ENCODE results near the gene S1PR5. TPM values are rescaled to one million over a fixed set of nuclear protein-coding genes. Genes with fewer than 3 reads are reported as not detected.
A peak's percentile ranks its signal among the peaks of the same experiment; 100 is the strongest.

S1PR5 gene
- polyA plus RNA-seq, 3 donors = 0.18 to 0.46 TPM; not detected in 1

DNA sequence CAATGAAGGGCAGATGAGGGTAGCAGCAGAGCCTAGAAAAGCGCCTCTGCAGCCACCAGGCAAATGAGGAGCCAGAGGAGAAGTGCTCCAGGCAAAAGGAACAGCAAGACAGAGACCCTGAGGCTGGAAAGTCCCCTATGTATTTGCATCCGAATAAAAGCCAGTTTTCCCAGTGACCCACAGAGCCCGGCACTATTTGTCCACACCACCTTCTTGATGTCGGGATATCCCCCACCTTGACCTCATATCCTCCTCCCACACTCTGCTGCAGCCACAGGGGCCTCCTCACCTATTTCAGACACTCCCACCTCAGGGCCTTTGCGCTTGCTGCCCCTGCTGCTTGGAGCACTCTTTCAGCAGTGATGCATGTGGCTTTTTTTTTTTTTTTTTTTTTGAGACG is 33.1 kb upstream of the S1PR5 start:
- Histone ChIP-seq H4K20me1 (ENCODE audit: insufficient read depth, low read length) (peaks cover 49% of the 10 kb centered on the region), H2AFZ (ENCODE audit: insufficient read depth, low read depth, low read length, poor library complexity, severe bottlenecking) (no peak overlapping the region), H3K79me2 (ENCODE audit: insufficient read depth, low read length) (peaks cover 20% of the 10 kb centered on the region), H3K4me1 (ENCODE audit: control insufficient read depth in 1 of 2, insufficient read depth in 2 of 2, low read length in 2 of 2) (peaks cover 2 to 8% of the 10 kb centered on the region in 2 donors), H3K27me3 (ENCODE audit: control insufficient read depth in 2 of 2, insufficient read depth in 2 of 2, low read length in 2 of 2) (no peaks in the 10 kb centered on the region), H3K9me3 (replicated peaks in 1 of 2; ENCODE audit: control insufficient read depth in 1 of 2, insufficient read depth in 1 of 2, low read length in 2 of 2) (peaks cover 0 to 4% of the 10 kb centered on the region in 2 donors), H3K36me3 (replicated peaks in 1 of 2; ENCODE audit: control insufficient read depth in 1 of 2, insufficient read depth in 2 of 2, low read length in 2 of 2) (peaks cover 66 to 84% of the 10 kb centered on the region in 2 donors), H3K4me3 (replicated peaks in 1 of 3; ENCODE audit: low read depth in 2 of 3, low read length in 3 of 3) (no peak overlapping the region), H3K9ac (ENCODE audit: insufficient read depth, low read length, poor library complexity, severe bottlenecking) (no peak overlapping the region), H3K27ac (ENCODE audit: low read depth in 1 of 2, low read length in 2 of 2) (no peak overlapping the region), H3K4me2 (replicated peaks; ENCODE audit: extremely low read depth, low read length, poor library complexity, severe bottlenecking) (no peak overlapping the region)
- TF ChIP-seq, protein P1, sequence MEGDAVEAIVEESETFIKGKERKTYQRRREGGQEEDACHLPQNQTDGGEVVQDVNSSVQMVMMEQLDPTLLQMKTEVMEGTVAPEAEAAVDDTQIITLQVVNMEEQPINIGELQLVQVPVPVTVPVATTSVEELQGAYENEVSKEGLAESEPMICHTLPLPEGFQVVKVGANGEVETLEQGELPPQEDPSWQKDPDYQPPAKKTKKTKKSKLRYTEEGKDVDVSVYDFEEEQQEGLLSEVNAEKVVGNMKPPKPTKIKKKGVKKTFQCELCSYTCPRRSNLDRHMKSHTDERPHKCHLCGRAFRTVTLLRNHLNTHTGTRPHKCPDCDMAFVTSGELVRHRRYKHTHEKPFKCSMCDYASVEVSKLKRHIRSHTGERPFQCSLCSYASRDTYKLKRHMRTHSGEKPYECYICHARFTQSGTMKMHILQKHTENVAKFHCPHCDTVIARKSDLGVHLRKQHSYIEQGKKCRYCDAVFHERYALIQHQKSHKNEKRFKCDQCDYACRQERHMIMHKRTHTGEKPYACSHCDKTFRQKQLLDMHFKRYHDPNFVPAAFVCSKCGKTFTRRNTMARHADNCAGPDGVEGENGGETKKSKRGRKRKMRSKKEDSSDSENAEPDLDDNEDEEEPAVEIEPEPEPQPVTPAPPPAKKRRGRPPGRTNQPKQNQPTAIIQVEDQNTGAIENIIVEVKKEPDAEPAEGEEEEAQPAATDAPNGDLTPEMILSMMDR (IDR thresholded peaks at IDR 0.05) = no peak
- Mint-ChIP-seq H3K36me3 (peaks cover 62 to 83% of the 10 kb centered on the region in 2 donors), H3K9me3 (peaks cover 0 to 8% (median 1%) of the 10 kb centered on the region in 7 donors), H3K4me1 (peaks cover 11% of the 10 kb centered on the region), H3K27ac (peak overlapping the region in 4 of 7 donors; percentile 15 to 64 (median 49)), H3K27me3 (ENCODE audit: low read depth in 3 of 3) (peaks cover 0 to 1% (median 0%) of the 10 kb centered on the region in 3 donors), H3K4me3 (no peak overlapping the region)
- intact Hi-C loops (cut with micrococcal nuclease) = loop anchor here in 1 of 2 donors (1.0 kb wide), 1 partner anchor 9 kb away; no protein-coding TSS in a partner anchor
- 100% methylated on average over 3 of the region's 6 CpGs for WGBS (ENCODE audit: insufficient coverage)
- DNase-seq = no peak

- Histone ChIP-seq H3K36me3 (replicated peaks in 1 of 2; ENCODE audit: control insufficient read depth in 1 of 2, insufficient read depth in 2 of 2, low read length in 2 of 2) (peaks cover 61 to 78% of the 10 kb centered on the region in 2 donors), H3K9me3 (replicated peaks in 1 of 2; ENCODE audit: control insufficient read depth in 1 of 2, insufficient read depth in 1 of 2, low read length in 2 of 2) (peaks cover 0 to 4% of the 10 kb centered on the region in 2 donors), H3K4me1 (ENCODE audit: control insufficient read depth in 1 of 2, insufficient read depth in 2 of 2, low read length in 2 of 2) (peaks cover 8 to 14% of the 10 kb centered on the region in 2 donors), H3K27ac (ENCODE audit: low read depth in 1 of 2, low read length in 2 of 2) (no peak overlapping the region), H3K9ac (ENCODE audit: insufficient read depth, low read length, poor library complexity, severe bottlenecking) (no peak overlapping the region), H2AFZ (ENCODE audit: insufficient read depth, low read depth, low read length, poor library complexity, severe bottlenecking) (no peak overlapping the region), H3K79me2 (ENCODE audit: insufficient read depth, low read length) (peaks cover 26% of the 10 kb centered on the region), H3K4me2 (replicated peaks; ENCODE audit: extremely low read depth, low read length, poor library complexity, severe bottlenecking) (no peak overlapping the region), H4K20me1 (ENCODE audit: insufficient read depth, low read length) (peaks cover 43% of the 10 kb centered on the region), H3K27me3 (ENCODE audit: control insufficient read depth in 2 of 2, insufficient read depth in 2 of 2, low read length in 2 of 2) (no peaks in the 10 kb centered on the region), H3K4me3 (replicated peaks in 1 of 3; ENCODE audit: low read depth in 2 of 3, low read length in 3 of 3) (no peak overlapping the region)
- TF ChIP-seq, protein P1 (IDR thresholded peaks at IDR 0.05) = no peak
- H3K36me3 Mint-ChIP-seq = peaks cover 57 to 77% of the 10 kb centered on the region in 2 donors
- H3K9me3 Mint-ChIP-seq = peaks cover 0 to 8% (median 1%) of the 10 kb centered on the region in 7 donors
- WGBS (ENCODE audit: insufficient coverage) = 96% methylated on average over 5 of the region's 7 CpGs
- intact Hi-C loops (cut with micrococcal nuclease) = loop anchor here in 1 of 2 donors (1.0 kb wide), 1 partner anchor 8 kb away; no protein-coding TSS in a partner anchor
- DNase-seq = no peak
- peaks cover 0 to 3% (median 0%) of the 10 kb centered on the region in 3 donors for H3K27me3 Mint-ChIP-seq (ENCODE audit: low read depth in 3 of 3)
- H3K27ac Mint-ChIP-seq = peak overlapping the region in 1 of 7 donors; percentile 15
- H3K4me3 Mint-ChIP-seq = no peak overlapping the region
- peaks cover 17% of the 10 kb centered on the region for H3K4me1 Mint-ChIP-seq
These were observed 32.5 kb upstream of the S1PR5 start for GRCh38 chr19:10549733-10550132.

Measured in CD14-positive monocyte (primary cell).